IMR-90 (cell line): ENCODE results near the gene PLTP. TPM values are rescaled to one million over a fixed set of nuclear protein-coding genes. Genes with fewer than 3 reads are reported as not detected.

Experiments
- ATAC-seq: fragments of 200-7000 bp; cut with Tn5 transposase; 2 replicates; pipeline ENCODE4 v1.9.1; 2020; ENCODE audit warnings: low read depth, mild to moderate bottlenecking, moderate library complexity
- BruUV-seq: library from RNA; stranded (reverse); fragments of 400-500 nt; replicated peaks from 2 replicates; lab custom pipeline; 2021; lab: Mats Ljungman, UMichigan
- CTCF ChIA-PET: fragments of 300-600 bp; formaldehyde crosslinking; extraction: SDS; loops from one replicate; lab custom pipeline; 2021; ENCODE audit warnings: antibody characterized with exemption; lab: Yijun Ruan, JAX
- POLR2A ChIA-PET: fragments of 300-600 bp; sonication (Branson Sonifier 250); formaldehyde crosslinking; loops from one replicate; lab custom pipeline; 2022; ENCODE audit warnings: antibody characterized with exemption; ENCODE audit not compliant: unreplicated experiment; lab: Charles Lee
- DNase-seq: peaks from one replicate; pipeline ENCODE4 v3.0.0; 2013
- H2AFZ ChIP-seq: replicated peaks from 2 replicates; pipeline ENCODE3; 2013; ENCODE audit warnings: low read length, mild to moderate bottlenecking; ENCODE audit not compliant: poor library complexity
- H2AK5ac ChIP-seq: 2 replicates; pipeline ENCODE4 v1.6.1; 2013; ENCODE audit warnings: low read depth, low read length, inconsistent platforms
- H2AK9ac ChIP-seq: replicated peaks from 2 replicates; pipeline ENCODE3; 2013; ENCODE audit warnings: mild to moderate bottlenecking, low read depth, low read length, moderate library complexity; ENCODE audit not compliant: poor library complexity
- H2BK120ac ChIP-seq: 2 replicates; pipeline ENCODE4 v1.6.1; 2013; ENCODE audit warnings: low read depth, low read length, inconsistent platforms
- H2BK15ac ChIP-seq: 3 replicates; pipeline ENCODE4 v1.6.1; 2013; ENCODE audit warnings: low read depth, low read length, inconsistent platforms
- H2BK20ac ChIP-seq: 2 replicates; pipeline ENCODE4 v1.6.1; 2013; ENCODE audit warnings: low read depth, mild to moderate bottlenecking, inconsistent platforms, low read length, moderate library complexity
- H2BK5ac ChIP-seq: 2 replicates; pipeline ENCODE4 v1.6.1; 2013; ENCODE audit warnings: mild to moderate bottlenecking, low read depth, low read length, inconsistent platforms; ENCODE audit not compliant: poor library complexity, severe bottlenecking
- H3K14ac ChIP-seq: replicated peaks from 2 replicates; pipeline ENCODE4 v1.6.1; 2013; ENCODE audit warnings: low read depth, low read length, inconsistent platforms
- H3K18ac ChIP-seq: 2 replicates; pipeline ENCODE4 v1.6.1; 2013; ENCODE audit warnings: low read depth, low read length, control low read depth
- H3K23ac ChIP-seq: 2 replicates; pipeline ENCODE4 v1.6.1; 2013; ENCODE audit warnings: low read depth, low read length, inconsistent platforms
- H3K27ac ChIP-seq: 2 replicates; pipeline ENCODE4 v1.5.1; 2013; ENCODE audit warnings: mild to moderate bottlenecking, control low read depth, low read length; ENCODE audit not compliant: insufficient read depth
- H3K27me3 ChIP-seq: 2 replicates; pipeline ENCODE4 v1.6.1; 2013; ENCODE audit warnings: low read length; ENCODE audit not compliant: control insufficient read depth, insufficient read depth
- H3K36me3 ChIP-seq: 2 replicates; pipeline ENCODE4 v1.6.1; 2013; ENCODE audit warnings: low read length, mixed read lengths; ENCODE audit not compliant: control insufficient read depth, insufficient read depth
- H3K4ac ChIP-seq: 2 replicates; pipeline ENCODE4 v1.6.1; 2013; ENCODE audit warnings: low read depth, low read length, inconsistent platforms
- H3K4me1 ChIP-seq: 2 replicates; pipeline ENCODE4 v1.6.1; 2013; ENCODE audit warnings: low read length, mixed read lengths; ENCODE audit not compliant: control insufficient read depth, insufficient read depth
- H3K4me2 ChIP-seq: 2 replicates; pipeline ENCODE4 v1.6.1; 2013; ENCODE audit warnings: low read depth, mild to moderate bottlenecking, control low read depth, low read length, moderate library complexity
- H3K4me3 ChIP-seq: 2 replicates; pipeline ENCODE4 v1.5.1; 2013; ENCODE audit warnings: low read depth, mild to moderate bottlenecking, control low read depth, low read length, moderate library complexity; ENCODE audit not compliant: insufficient read depth
- H3K56ac ChIP-seq: 2 replicates; pipeline ENCODE4 v1.6.1; 2013; ENCODE audit warnings: low read length, inconsistent platforms; ENCODE audit not compliant: insufficient read depth; ENCODE audit errors: extremely low read depth
- H3K79me1 ChIP-seq, 2 experiments: 2 replicates each; pipeline ENCODE4 v1.6.1; 2013; ENCODE audit warnings: low read length in 2 of 2, inconsistent platforms in 1 of 2, low read depth in 1 of 2
- H3K9ac ChIP-seq: 2 replicates; pipeline ENCODE4 v1.6.1; 2013; ENCODE audit warnings: low read depth, low read length, control low read depth
- H3K9me1 ChIP-seq: 2 replicates; pipeline ENCODE4 v1.6.1; 2013; ENCODE audit warnings: low read length, inconsistent platforms; ENCODE audit not compliant: insufficient read depth
- H3K9me3 ChIP-seq: 2 replicates; pipeline ENCODE4 v1.6.1; 2013; ENCODE audit warnings: low read length; ENCODE audit not compliant: control insufficient read depth, insufficient read depth
- H4K20me1 ChIP-seq: 2 replicates; pipeline ENCODE4 v1.6.1; 2013; ENCODE audit warnings: low read length, inconsistent platforms; ENCODE audit not compliant: insufficient read depth
- H4K5ac ChIP-seq: 2 replicates; pipeline ENCODE4 v1.6.1; 2013; ENCODE audit warnings: mild to moderate bottlenecking, low read depth, low read length, control low read depth
- H4K8ac ChIP-seq, 2 experiments: 2 replicates each; pipeline ENCODE4 v1.6.1; 2013; ENCODE audit warnings: low read depth in 2 of 2, low read length in 2 of 2, control low read depth in 1 of 2, inconsistent platforms in 1 of 2
- H4K91ac ChIP-seq: 2 replicates; pipeline ENCODE4 v1.6.1; 2013; ENCODE audit warnings: low read depth, low read length, inconsistent platforms; ENCODE audit not compliant: insufficient read depth
- CEBPB ChIP-seq: IDR thresholded peaks from 2 replicates; pipeline ENCODE4 v1.6.1; 2012; ENCODE audit warnings: low read depth, low read length, improper control_type of control experiment
- CHD1 ChIP-seq: IDR thresholded peaks from 2 replicates; pipeline ENCODE4 v1.6.1; 2012; ENCODE audit warnings: low read depth, low read length, improper control_type of control experiment
- CTCF ChIP-seq: conservative IDR thresholded peaks from 2 replicates; pipeline ENCODE4 v1.5.1; 2012; ENCODE audit warnings: mild to moderate bottlenecking, low read depth, low read length, improper control_type of control experiment
- ELK1 ChIP-seq: fragments of 150-350 bp; IDR thresholded peaks from 2 replicates; pipeline ENCODE4 v1.6.1; 2016; ENCODE audit warnings: low read depth, mild to moderate bottlenecking, low read length, moderate library complexity, borderline replicate concordance
- FOS ChIP-seq: fragments of 150-350 bp; IDR thresholded peaks from 2 replicates; pipeline ENCODE4 v1.6.1; 2016; ENCODE audit warnings: low read depth, low read length
- MAFK ChIP-seq: IDR thresholded peaks from 2 replicates; pipeline ENCODE4 v1.6.1; 2012; ENCODE audit warnings: low read depth, low read length, improper control_type of control experiment
- NFE2L2 ChIP-seq: fragments of 150-350 bp; IDR thresholded peaks from 2 replicates; pipeline ENCODE4 v1.6.1; 2016; ENCODE audit warnings: low read depth, mild to moderate bottlenecking, low read length
- RFX5 ChIP-seq: IDR thresholded peaks from 2 replicates; pipeline ENCODE4 v1.8.0; 2012; ENCODE audit warnings: low read depth, mild to moderate bottlenecking, low read length, moderate library complexity
- WGBS, 2 experiments: methylation state at CpG; one replicate each; pipeline versions ENCODE4 v1.1.5 to v1.1.7; 2013; ENCODE audit warnings: missing lambda C conversion rate in 2 of 2; ENCODE audit not compliant: insufficient read length in 1 of 2; ENCODE audit errors: extremely low coverage in 2 of 2; 5-methylcytosine and 5-hydroxymethylcytosine counted together
- dilution Hi-C: fragments of 300-500 bp; cut with HindIII; formaldehyde crosslinking; loops from one replicate; pipeline ENCODE4 v1.14.3; 2018; ENCODE audit warnings: low sequenced_read_pairs; ENCODE audit not compliant: unreplicated experiment
- in situ Hi-C: fragments of 300-500 bp; cut with MboI; formaldehyde crosslinking; loops from 3 replicates; pipeline ENCODE4 v1.14.3; 2019; ENCODE audit warnings: low sequenced_read_pairs, inconsistent platforms, mixed read lengths
- intact Hi-C: fragments of 100-400 bp; cut with micrococcal nuclease; formaldehyde crosslinking; loops from 2 replicates; pipeline ENCODE4 v1.10.0; 2022
- polyA plus RNA-seq, 3 experiments: library from polyadenylated mRNA; depleted of rRNA; stranded (reverse); fragments of >200 nt; gene quantifications; 2 replicates each; pipeline ENCODE4 v1.2.3, GENCODE V29; 2012; ENCODE audit warnings: low replicate concordance in 1 of 3
- total RNA-seq: library from RNA; depleted of rRNA; stranded (reverse); fragments of >200 nt; gene quantifications from 2 replicates; pipeline ENCODE4 v1.2.3, GENCODE V29; 2012

PLTP gene
- total and polyA plus RNA-seq, 2 of the 4 experiments (the other 2 are of a cell fraction): 5.4 to 55.8 TPM

GRCh38 chr20:45934046-45934585 lies 22.2 kb upstream of the PLTP start:
- dilution Hi-C loops (no loop called here), in situ Hi-C loops (no loop called here), intact Hi-C loops (loop anchor here (2.0 to 10.0 kb wide), 3 partner anchors 43 to 99 kb away; partner anchors contain the start of genes ACOT8, CTSA, NEURL2 and SNX21)
- WGBS, 2 experiments: 0% methylated on average over 2 of the region's 34 CpGs; no CpG with 5 or more reads in 1 of the 2 experiments
- Histone ChIP-seq H2BK15ac (peak overlapping the region; percentile 89; the same call in 1 of the 3 replicates), H3K36me3 (peaks cover 13% of the 10 kb centered on the region), H3K14ac (peak overlapping the region; percentile 99), H2AK9ac (peak overlapping the region; percentile 100), H4K8ac (peak overlapping the region; percentile 98 to 100), H3K27ac (peak overlapping the region; percentile 99), H3K56ac (peak overlapping the region; percentile 98), H2AK5ac (peak overlapping the region; percentile 99), H3K9ac (peak overlapping the region; percentile 99), H2BK5ac (peak overlapping the region; percentile 100), H4K5ac (peak overlapping the region; percentile 98), H2BK120ac (peak overlapping the region; percentile 91), H4K20me1 (peaks cover 19% of the 10 kb centered on the region), H3K23ac (peak overlapping the region; percentile 78), H2AFZ (peak overlapping the region; percentile 99), H3K18ac (peak overlapping the region; percentile 96), H3K79me1 (peaks cover 35 to 70% of the 10 kb centered on the region in 2 experiments), H3K4me3 (peak overlapping the region; percentile 85), H3K4me2 (peak overlapping the region; percentile 97), H3K4me1 (peaks cover 5% of the 10 kb centered on the region), H3K4ac (peak overlapping the region; percentile 100), H2BK20ac (no peak overlapping the region), H3K9me3 (no peaks in the 10 kb centered on the region), H3K27me3 (no peaks in the 10 kb centered on the region), H3K9me1 (0 out of 2 replicates have a peak, but pooled peaks cover 4% of the 10 kb centered on the region), H4K91ac (peak overlapping the region; percentile 100)
- TF ChIP-seq NFE2L2 (no peak), CHD1 (no peak), CTCF (no peak), MAFK (no peak), FOS (no peak), ELK1 (no peak), RFX5 (no peak), CEBPB (no peak)
- ChIA-PET CTCF (interaction anchor here (0.8 to 1.5 kb wide), 2 partner anchors 42 to 135 kb away, joined by 3 to 6 read pairs; no protein-coding TSS in a partner anchor), POLR2A (interaction anchor here (0.9 to 1.2 kb wide), 3 partner anchors 10 to 67 kb away, joined by 3 to 4 read pairs (median 3); no protein-coding TSS in a partner anchor)
- ATAC-seq (peak; percentile 12), DNase-seq (peak; percentile 31)
- no TSS peak for BruUV-seq
